Measurements from ENCODE around the gene CEP104. TPM values are rescaled to one million over a fixed set of nuclear protein-coding genes. Genes with fewer than 3 reads are reported as not detected.

The CEP104 gene
- total RNA-seq, 1 experiment from 2014 or later, result 35.6 TPM

- H3K9me3 ChIP-seq, result no peaks in the 10 kb centered on the region
- H3K36me3 Mint-ChIP-seq (ENCODE audit: insufficient read depth, unreplicated experiment), result peaks cover 17% of the 10 kb centered on the region
- H3K36me3 ChIP-seq (ENCODE audit: control insufficient read depth, insufficient read depth, low read length), result no peaks in the 10 kb centered on the region
- intact Hi-C loops (cut with micrococcal nuclease; ENCODE audit: unreplicated experiment), result no loop called here
- H3K27me3 Mint-ChIP-seq (ENCODE audit: insufficient read depth, unreplicated experiment), result no peaks in the 10 kb centered on the region
- H3K27ac Mint-ChIP-seq (ENCODE audit: unreplicated experiment), result no peak overlapping the region
- DNase-seq, result no peak
- POLR2A ChIA-PET, result no interaction called here
- no peaks in the 10 kb centered on the region for H3K4me1 ChIP-seq
- H3K4me1 Mint-ChIP-seq (ENCODE audit: low read depth, unreplicated experiment), result no peaks in the 10 kb centered on the region
- CTCF ChIA-PET, result no interaction called here
- no peak overlapping the region for H3K4me3 ChIP-seq (ENCODE audit: low read depth, low read length)
- H3K4me3 Mint-ChIP-seq (ENCODE audit: unreplicated experiment), result no peak overlapping the region
- no peaks in the 10 kb centered on the region for H3K9me3 Mint-ChIP-seq (ENCODE audit: unreplicated experiment)
- H3K27me3 ChIP-seq (replicated peaks; ENCODE audit: control insufficient read depth, insufficient read depth, low read length), result no peaks in the 10 kb centered on the region
- no peak for TF ChIP-seq CTCF (IDR thresholded peaks at IDR 0.05; ENCODE audit: insufficient read depth in 1 of 2, low read depth in 1 of 2, low read length in 1 of 2, severe bottlenecking in 1 of 2, unreplicated experiment in 1 of 2)
- BruUV-seq (replicated peaks), result no TSS peak
Observed at GRCh38 chr1:3821908-3822307, 35.1 kb downstream of the CEP104 start.

- no peak overlapping the region for H3K27ac Mint-ChIP-seq (ENCODE audit: unreplicated experiment)
- H3K4me3 Mint-ChIP-seq (ENCODE audit: unreplicated experiment), result no peak overlapping the region
- BruUV-seq (replicated peaks), result no TSS peak
- TF ChIP-seq CTCF (IDR thresholded peaks at IDR 0.05; ENCODE audit: insufficient read depth in 1 of 2, low read depth in 1 of 2, low read length in 1 of 2, severe bottlenecking in 1 of 2, unreplicated experiment in 1 of 2), result no peak
- ChIA-PET CTCF (no interaction called here), POLR2A (no interaction called here)
- Histone ChIP-seq H3K36me3 (ENCODE audit: control insufficient read depth, insufficient read depth, low read length) (no peaks in the 10 kb centered on the region), H3K27me3 (replicated peaks; ENCODE audit: control insufficient read depth, insufficient read depth, low read length) (no peaks in the 10 kb centered on the region), H3K4me1 (no peaks in the 10 kb centered on the region), H3K9me3 (no peaks in the 10 kb centered on the region), H3K4me3 (ENCODE audit: low read depth, low read length) (no peak overlapping the region)
- H3K27me3 Mint-ChIP-seq (ENCODE audit: insufficient read depth, unreplicated experiment), result no peaks in the 10 kb centered on the region
- H3K4me1 Mint-ChIP-seq (ENCODE audit: low read depth, unreplicated experiment), result no peaks in the 10 kb centered on the region
- no peak for DNase-seq
- H3K36me3 Mint-ChIP-seq (ENCODE audit: insufficient read depth, unreplicated experiment), result peaks cover 17% of the 10 kb centered on the region
- no peaks in the 10 kb centered on the region for H3K9me3 Mint-ChIP-seq (ENCODE audit: unreplicated experiment)
- intact Hi-C loops (cut with micrococcal nuclease; ENCODE audit: unreplicated experiment), result no loop called here
Observed at GRCh38 chr1:3821447-3821846, 35.6 kb downstream of the CEP104 start.

GRCh38 chr1:3821004-3821403, 36.0 kb downstream of the CEP104 start:
- DNase-seq, result no peak
- no TSS peak for BruUV-seq (replicated peaks)
- no peak overlapping the region for H3K27ac Mint-ChIP-seq (ENCODE audit: unreplicated experiment)
- H3K4me1 Mint-ChIP-seq (ENCODE audit: low read depth, unreplicated experiment), result no peaks in the 10 kb centered on the region
- TF ChIP-seq CTCF (IDR thresholded peaks at IDR 0.05; ENCODE audit: insufficient read depth in 1 of 2, low read depth in 1 of 2, low read length in 1 of 2, severe bottlenecking in 1 of 2, unreplicated experiment in 1 of 2), result no peak
- Histone ChIP-seq H3K9me3 (no peaks in the 10 kb centered on the region), H3K4me1 (no peaks in the 10 kb centered on the region), H3K27me3 (replicated peaks; ENCODE audit: control insufficient read depth, insufficient read depth, low read length) (no peaks in the 10 kb centered on the region), H3K4me3 (ENCODE audit: low read depth, low read length) (no peak overlapping the region), H3K36me3 (ENCODE audit: control insufficient read depth, insufficient read depth, low read length) (no peaks in the 10 kb centered on the region)
- no peak overlapping the region for H3K4me3 Mint-ChIP-seq (ENCODE audit: unreplicated experiment)
- H3K27me3 Mint-ChIP-seq (ENCODE audit: insufficient read depth, unreplicated experiment), result no peaks in the 10 kb centered on the region
- ChIA-PET CTCF (no interaction called here), POLR2A (no interaction called here)
- intact Hi-C loops (cut with micrococcal nuclease; ENCODE audit: unreplicated experiment), result no loop called here
- peaks cover 17% of the 10 kb centered on the region for H3K36me3 Mint-ChIP-seq (ENCODE audit: insufficient read depth, unreplicated experiment)
- H3K9me3 Mint-ChIP-seq (ENCODE audit: unreplicated experiment), result no peaks in the 10 kb centered on the region
